ENCODE measurements around the gene ZNF432. TPM values are rescaled to one million over a fixed set of nuclear protein-coding genes. Genes with fewer than 3 reads are reported as not detected.

The ZNF432 gene
- polyA plus RNA-seq, 2 of the 4 experiments (the other 2 are of a cell fraction), result 2.0 to 3.8 TPM

- DNase-seq (ENCODE audit: low read depth in 1 of 2, low spot score in 1 of 2) (peak; percentile 50 to 98), FAIRE-seq (peak; percentile 82), ATAC-seq (peak; percentile 95 to 97)
- peak within 1 kb of the TSS; percentile 54 to 75; a peak in 5 of 6 replicates for H3K27ac ChIP-seq
- H3K4me1 ChIP-seq, result no peaks in the 10 kb centered on the region
- peak within 1 kb of the TSS; percentile 78 for H3K4me3 ChIP-seq
- WGBS (ENCODE audit: missing lambda C conversion rate), result 8% methylated on average over 33 of the region's 33 CpGs
- peak within 1 kb of the TSS; percentile 48 for H3K4me2 ChIP-seq
- ChIA-PET POLR2A (no interaction called here), CTCF (interaction anchor here (0.6 to 0.7 kb wide), 2 partner anchors 8 to 378 kb away, joined by 3 read pairs; no protein-coding TSS in a partner anchor)
- H3K9me3 ChIP-seq, result peaks cover 94% of the 10 kb centered on the region
- TF ChIP-seq EHMT2 (IDR thresholded peaks at IDR 0.05; ENCODE audit: low read depth) (no peak), BHLHE40 (IDR thresholded peaks at IDR 0.05; ENCODE audit: low read depth, low read length) (no peak), MAX (IDR thresholded peaks at IDR 0.05) (peak; percentile 72; the same call in 1 of the 2 replicates), ESRRA (IDR thresholded peaks at IDR 0.05; ENCODE audit: borderline replicate concordance, low read length) (no peak), CHD4 (IDR thresholded peaks at IDR 0.05; ENCODE audit: borderline replicate concordance) (no peak), TP53 (CRISPR knock-in tag; IDR thresholded peaks at IDR 0.05) (no peak), FOSL2 (IDR thresholded peaks at IDR 0.05) (no peak), FOSL2 (CRISPR knock-in tag; IDR thresholded peaks at IDR 0.05) (no peak), CBX2 (IDR thresholded peaks at IDR 0.05; ENCODE audit: borderline replicate concordance, low read depth) (no peak), KDM5A (IDR thresholded peaks at IDR 0.05) (no peak), ATOH8 (CRISPR knock-in tag; IDR thresholded peaks at IDR 0.05; ENCODE audit: low read depth) (0 out of 2 replicates have a peak, but pooled peaks have one; percentile 65), JUN (IDR thresholded peaks at IDR 0.05) (peak in 1 of 2 experiments; percentile 68; a peak in 3 of 5 replicates), SMC3 (IDR thresholded peaks at IDR 0.05) (no peak), RFX5 (IDR thresholded peaks at IDR 0.05) (no peak), EHF (CRISPR knock-in tag; IDR thresholded peaks at IDR 0.05) (0 out of 2 replicates have a peak, but pooled peaks have one; percentile 57), CTCF (IDR thresholded peaks at IDR 0.05) (no peak), PHF8 (IDR thresholded peaks at IDR 0.05; ENCODE audit: borderline replicate concordance, low read depth) (peak; percentile 65), HOXB5 (CRISPR knock-in tag; IDR thresholded peaks at IDR 0.05) (peak; percentile 61; the same call in 1 of the 2 replicates), NR3C1 (IDR thresholded peaks at IDR 0.05) (no peak), GATA3 (IDR thresholded peaks at IDR 0.05; ENCODE audit: borderline replicate concordance) (peak; percentile 42; the same call in 1 of the 2 replicates), NPAS2 (CRISPR knock-in tag; IDR thresholded peaks at IDR 0.05; ENCODE audit: borderline replicate concordance) (no peak), CHD2 (IDR thresholded peaks at IDR 0.05; ENCODE audit: low read length, partially characterized antibody) (no peak), EP300 (IDR thresholded peaks at IDR 0.05) (no peak), HDAC2 (IDR thresholded peaks at IDR 0.05) (no peak), REST (IDR thresholded peaks at IDR 0.05) (no peak), POLR2AphosphoS2 (conservative IDR thresholded peaks at IDR 0.05; ENCODE audit: low read length) (no peak)
- TF ChIP-seq, protein P1, sequence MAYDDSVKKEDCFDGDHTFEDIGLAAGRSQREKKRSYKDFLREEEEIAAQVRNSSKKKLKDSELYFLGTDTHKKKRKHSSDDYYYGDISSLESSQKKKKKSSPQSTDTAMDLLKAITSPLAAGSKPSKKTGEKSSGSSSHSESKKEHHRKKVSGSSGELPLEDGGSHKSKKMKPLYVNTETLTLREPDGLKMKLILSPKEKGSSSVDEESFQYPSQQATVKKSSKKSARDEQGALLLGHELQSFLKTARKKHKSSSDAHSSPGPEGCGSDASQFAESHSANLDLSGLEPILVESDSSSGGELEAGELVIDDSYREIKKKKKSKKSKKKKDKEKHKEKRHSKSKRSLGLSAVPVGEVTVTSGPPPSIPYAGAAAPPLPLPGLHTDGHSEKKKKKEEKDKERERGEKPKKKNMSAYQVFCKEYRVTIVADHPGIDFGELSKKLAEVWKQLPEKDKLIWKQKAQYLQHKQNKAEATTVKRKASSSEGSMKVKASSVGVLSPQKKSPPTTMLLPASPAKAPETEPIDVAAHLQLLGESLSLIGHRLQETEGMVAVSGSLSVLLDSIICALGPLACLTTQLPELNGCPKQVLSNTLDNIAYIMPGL (CRISPR knock-in tag; IDR thresholded peaks at IDR 0.05; ENCODE audit: borderline replicate concordance), result no peak
- TF ChIP-seq, protein P2, sequence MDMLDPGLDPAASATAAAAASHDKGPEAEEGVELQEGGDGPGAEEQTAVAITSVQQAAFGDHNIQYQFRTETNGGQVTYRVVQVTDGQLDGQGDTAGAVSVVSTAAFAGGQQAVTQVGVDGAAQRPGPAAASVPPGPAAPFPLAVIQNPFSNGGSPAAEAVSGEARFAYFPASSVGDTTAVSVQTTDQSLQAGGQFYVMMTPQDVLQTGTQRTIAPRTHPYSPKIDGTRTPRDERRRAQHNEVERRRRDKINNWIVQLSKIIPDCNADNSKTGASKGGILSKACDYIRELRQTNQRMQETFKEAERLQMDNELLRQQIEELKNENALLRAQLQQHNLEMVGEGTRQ (IDR thresholded peaks at IDR 0.05), result no peak
- TF ChIP-seq, protein P3, sequence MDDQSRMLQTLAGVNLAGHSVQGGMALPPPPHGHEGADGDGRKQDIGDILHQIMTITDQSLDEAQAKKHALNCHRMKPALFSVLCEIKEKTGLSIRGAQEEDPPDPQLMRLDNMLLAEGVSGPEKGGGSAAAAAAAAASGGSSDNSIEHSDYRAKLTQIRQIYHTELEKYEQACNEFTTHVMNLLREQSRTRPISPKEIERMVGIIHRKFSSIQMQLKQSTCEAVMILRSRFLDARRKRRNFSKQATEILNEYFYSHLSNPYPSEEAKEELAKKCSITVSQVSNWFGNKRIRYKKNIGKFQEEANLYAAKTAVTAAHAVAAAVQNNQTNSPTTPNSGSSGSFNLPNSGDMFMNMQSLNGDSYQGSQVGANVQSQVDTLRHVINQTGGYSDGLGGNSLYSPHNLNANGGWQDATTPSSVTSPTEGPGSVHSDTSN (IDR thresholded peaks at IDR 0.05), result peak; percentile 25; the same call in 1 of the 2 replicates
Observed at GRCh38 chr19:51986309-51987291, 62.0 kb downstream of the ZNF432 start, which contains the start of gene ZNF350. Gene ZNF350, minus strand, starts transcription at chr19:51986840. Its CDS starts 12,480 bp downstream, at chr19:51974360.
